Naive B cell (primary cell): ENCODE measurements around the gene MAPK4. TPM values are rescaled to one million over a fixed set of nuclear protein-coding genes. Genes with fewer than 3 reads are reported as not detected.

Experiments
- ATAC-seq, 2 donors: fragments of 150-1000 bp; cut with Tn5 transposase; 2 replicates each; pipeline ENCODE4 v1.10.0; 2021; ENCODE audit warnings: low read depth in 2 of 2, mild to moderate bottlenecking in 2 of 2, moderate library complexity in 2 of 2
- DNase-seq: peaks from one replicate; pipeline ENCODE4 v3.0.0; 2022
- H3K27ac Mint-ChIP-seq, 6 donors: one replicate each; pipeline ENCODE4 v1.8.0; 2020 to 2022; ENCODE audit warnings: mild to moderate bottlenecking in 6 of 6, mixed read lengths in 6 of 6, moderate library complexity in 5 of 6, inconsistent platforms in 2 of 6
- H3K27me3 Mint-ChIP-seq, 3 donors: one replicate each; pipeline ENCODE4 v1.8.0; 2021 to 2022; ENCODE audit warnings: mixed read lengths in 3 of 3, mild to moderate bottlenecking in 1 of 3
- H3K36me3 Mint-ChIP-seq, 2 donors: one replicate each; pipeline ENCODE4 v1.8.0; 2020 to 2022; ENCODE audit warnings: mixed read lengths in 2 of 2, inconsistent platforms in 1 of 2, mild to moderate bottlenecking in 1 of 2
- H3K4me1 Mint-ChIP-seq, 3 donors: one replicate each; pipeline ENCODE4 v1.8.0; 2020 to 2022; ENCODE audit warnings: mixed read lengths in 3 of 3, inconsistent platforms in 1 of 3, mild to moderate bottlenecking in 1 of 3, moderate library complexity in 1 of 3
- H3K4me3 Mint-ChIP-seq, 8 donors: one replicate each; pipeline ENCODE4 v1.8.0; 2020 to 2022; ENCODE audit warnings: mild to moderate bottlenecking in 8 of 8, mixed read lengths in 8 of 8, moderate library complexity in 8 of 8, inconsistent platforms in 2 of 8
- H3K9me3 Mint-ChIP-seq, 7 donors: one replicate each; pipeline ENCODE4 v1.8.0; 2020 to 2022; ENCODE audit warnings: mixed read lengths in 7 of 7, mild to moderate bottlenecking in 5 of 7, inconsistent platforms in 2 of 7, moderate library complexity in 1 of 7
- polyA plus RNA-seq, 6 donors: library from polyadenylated mRNA; unstranded; fragments of 300-500 nt; fragmentation: Illumina TruSeq; gene quantifications; one replicate each; pipeline ENCODE4 v1.2.3, GENCODE V29; 2021; ENCODE audit warnings: low read depth in 6 of 6

Gene MAPK4
- polyA plus RNA-seq, 6 donors from 2014 or later, result not detected

DNA sequence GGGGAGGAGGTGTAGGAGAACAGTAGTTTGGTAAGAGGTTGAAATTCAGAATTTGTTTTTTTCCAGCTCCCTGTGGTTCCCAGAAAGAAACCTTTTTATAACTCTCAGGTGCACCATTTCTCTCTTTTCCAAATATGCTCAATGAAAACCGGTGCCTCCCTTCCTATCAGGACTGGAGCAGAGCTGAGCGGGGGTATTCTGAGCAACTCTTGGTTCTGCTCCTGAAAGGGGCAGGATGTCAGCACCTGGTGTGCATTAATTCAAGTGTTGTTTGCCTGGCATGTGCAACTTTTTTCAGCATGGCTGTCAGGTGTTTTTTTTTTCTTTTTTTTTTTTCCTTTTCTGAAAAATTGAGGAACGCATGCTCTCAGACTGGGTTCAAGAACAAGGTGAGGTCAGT, 74.1 kb downstream of the MAPK4 start:
- H3K36me3 Mint-ChIP-seq, result no peaks in the 10 kb centered on the region
- H3K4me3 Mint-ChIP-seq, result no peak overlapping the region
- H3K4me1 Mint-ChIP-seq, result no peaks in the 10 kb centered on the region
- ATAC-seq, result no peak
- H3K27me3 Mint-ChIP-seq, result peaks cover 8 to 13% (median 13%) of the 10 kb centered on the region in 3 donors
- H3K27ac Mint-ChIP-seq, result no peak overlapping the region
- no peaks in the 10 kb centered on the region for H3K9me3 Mint-ChIP-seq
- DNase-seq, result no peak

- Mint-ChIP-seq H3K27me3 (peaks cover 0 to 24% (median 0%) of the 10 kb centered on the region in 3 donors), H3K4me1 (no peaks in the 10 kb centered on the region), H3K4me3 (no peak overlapping the region), H3K36me3 (no peaks in the 10 kb centered on the region), H3K27ac (peak overlapping the region in 1 of 6 donors; percentile 36), H3K9me3 (no peaks in the 10 kb centered on the region)
- ATAC-seq (no peak), DNase-seq (no peak)
Measured at GRCh38 chr18:50636366-50637057, 76.6 kb downstream of the MAPK4 start.

DNA sequence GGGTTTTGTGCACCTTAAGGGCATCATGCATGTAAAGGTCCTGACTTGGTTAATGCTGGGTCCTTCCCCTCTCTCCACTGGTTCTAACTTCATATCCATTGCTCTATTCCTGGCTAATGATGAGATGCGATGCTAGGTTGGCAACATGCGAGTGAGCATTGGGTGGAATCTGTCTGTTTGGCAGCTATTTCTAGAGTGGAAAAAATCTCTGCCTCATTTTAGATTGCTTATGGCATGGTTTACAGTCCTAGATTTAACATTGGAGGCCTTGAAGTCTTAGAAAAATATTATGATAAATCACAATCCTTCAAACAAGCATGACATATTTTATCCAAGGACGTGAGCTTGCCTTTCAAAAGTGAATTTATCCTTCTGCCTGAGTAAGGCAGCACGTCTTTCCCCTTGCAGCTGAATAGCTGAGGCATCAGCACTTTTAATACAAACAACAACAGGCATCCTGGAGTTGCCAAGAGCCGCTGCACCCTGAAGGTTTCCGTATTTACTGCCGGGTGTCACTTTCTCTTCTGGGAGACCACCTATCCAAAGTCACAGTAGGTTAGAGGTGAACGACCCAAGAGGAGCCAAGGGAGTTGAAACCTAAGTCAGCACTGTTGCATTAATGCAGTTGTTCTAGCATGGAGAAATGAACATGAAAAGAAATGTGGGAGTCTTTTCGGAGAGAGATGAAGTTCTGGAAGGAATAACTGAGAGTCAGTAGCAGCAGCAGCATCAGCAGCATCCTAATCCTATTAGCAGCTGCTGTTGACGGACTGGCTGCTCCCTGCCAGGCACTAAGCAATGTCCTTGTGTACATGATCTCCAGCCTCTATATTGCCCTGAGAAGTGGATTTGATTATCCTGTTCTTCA, 78.4 kb downstream of the MAPK4 start:
- H3K36me3 Mint-ChIP-seq, result no peaks in the 10 kb centered on the region
- no peak for DNase-seq
- no peaks in the 10 kb centered on the region for H3K4me1 Mint-ChIP-seq
- no peak overlapping the region for H3K27ac Mint-ChIP-seq
- no peak overlapping the region for H3K4me3 Mint-ChIP-seq
- H3K9me3 Mint-ChIP-seq, result no peaks in the 10 kb centered on the region
- H3K27me3 Mint-ChIP-seq, result peaks cover 0 to 22% (median 0%) of the 10 kb centered on the region in 3 donors
- no peak for ATAC-seq

DNA sequence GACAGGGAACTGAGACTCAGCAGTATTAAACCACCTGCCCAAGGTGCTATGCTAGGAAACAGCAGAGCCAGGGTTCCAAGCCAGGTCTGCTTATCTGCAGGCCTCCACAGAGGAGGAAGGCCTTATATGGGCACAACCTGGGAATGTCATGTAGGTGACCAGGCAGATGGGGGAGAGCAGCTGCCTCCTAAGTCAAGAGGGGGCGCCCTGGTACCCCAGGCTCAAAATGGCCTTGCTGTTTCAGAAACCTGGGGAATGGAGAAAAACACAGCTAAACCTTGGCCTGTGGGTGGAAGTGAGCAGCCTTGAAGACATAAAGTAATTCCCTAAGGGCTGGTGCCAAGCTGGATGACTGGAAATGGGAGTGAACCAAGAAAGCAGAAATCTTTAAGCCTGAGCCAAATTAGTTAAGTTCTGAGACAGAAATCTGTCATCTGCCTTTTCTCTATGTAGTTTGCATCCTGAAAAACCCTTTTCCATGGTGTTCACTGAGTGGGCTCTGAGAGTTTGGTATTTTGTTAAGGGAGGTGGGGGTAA, 79.1 kb downstream of the MAPK4 start:
- H3K4me3 Mint-ChIP-seq, result no peak overlapping the region
- ATAC-seq, result no peak
- H3K36me3 Mint-ChIP-seq, result no peaks in the 10 kb centered on the region
- no peaks in the 10 kb centered on the region for H3K4me1 Mint-ChIP-seq
- no peaks in the 10 kb centered on the region for H3K9me3 Mint-ChIP-seq
- H3K27me3 Mint-ChIP-seq, result peaks cover 0 to 17% (median 0%) of the 10 kb centered on the region in 3 donors
- no peak overlapping the region for H3K27ac Mint-ChIP-seq
- DNase-seq, result no peak

- no peak overlapping the region for H3K27ac Mint-ChIP-seq
- no peak for DNase-seq
- peaks cover 0 to 4% (median 0%) of the 10 kb centered on the region in 7 donors for H3K9me3 Mint-ChIP-seq
- ATAC-seq, result no peak
- H3K27me3 Mint-ChIP-seq, result peaks cover 2 to 17% (median 6%) of the 10 kb centered on the region in 3 donors
- no peak overlapping the region for H3K4me3 Mint-ChIP-seq
- no peaks in the 10 kb centered on the region for H3K36me3 Mint-ChIP-seq
- no peaks in the 10 kb centered on the region for H3K4me1 Mint-ChIP-seq
Measured at GRCh38 chr18:50639711-50640110, 79.8 kb downstream of the MAPK4 start.

- Mint-ChIP-seq H3K36me3 (no peaks in the 10 kb centered on the region), H3K4me3 (no peak overlapping the region), H3K27ac (no peak overlapping the region), H3K27me3 (peaks cover 6 to 17% (median 8%) of the 10 kb centered on the region in 3 donors), H3K9me3 (peaks cover 0 to 5% (median 0%) of the 10 kb centered on the region in 7 donors), H3K4me1 (no peaks in the 10 kb centered on the region)
- DNase-seq (no peak), ATAC-seq (no peak)
Measured at GRCh38 chr18:50642439-50642838, 82.6 kb downstream of the MAPK4 start.

DNA sequence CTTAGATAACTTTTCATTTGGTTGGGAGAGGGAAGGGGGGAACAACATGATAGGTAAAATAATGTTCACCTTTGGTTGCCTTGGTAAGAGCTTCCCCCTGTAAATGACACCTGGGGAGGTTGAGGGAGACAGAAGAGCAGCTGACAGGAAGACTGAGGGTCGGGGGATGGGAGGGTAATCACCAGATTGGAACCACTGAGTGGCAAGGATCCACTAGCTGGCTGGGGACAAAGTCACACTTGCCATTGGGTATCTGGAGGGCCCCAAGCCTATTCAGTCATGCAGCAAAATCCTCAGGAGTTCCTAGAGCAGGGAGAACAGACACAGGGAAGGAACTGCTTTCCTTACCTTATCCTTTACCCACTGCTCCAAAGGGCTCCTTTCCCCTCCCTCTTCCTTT, 84.3 kb downstream of the MAPK4 start:
- H3K27me3 Mint-ChIP-seq, result peaks cover 6 to 13% (median 8%) of the 10 kb centered on the region in 3 donors
- H3K4me1 Mint-ChIP-seq, result no peaks in the 10 kb centered on the region
- peaks cover 0 to 5% (median 0%) of the 10 kb centered on the region in 7 donors for H3K9me3 Mint-ChIP-seq
- H3K27ac Mint-ChIP-seq, result no peak overlapping the region
- no peaks in the 10 kb centered on the region for H3K36me3 Mint-ChIP-seq
- H3K4me3 Mint-ChIP-seq, result no peak overlapping the region
- DNase-seq, result no peak
- no peak for ATAC-seq

- H3K27ac Mint-ChIP-seq, result no peak overlapping the region
- H3K4me1 Mint-ChIP-seq, result no peaks in the 10 kb centered on the region
- DNase-seq (no peak), ATAC-seq (no peak)
- peaks cover 0 to 5% (median 0%) of the 10 kb centered on the region in 7 donors for H3K9me3 Mint-ChIP-seq
- peaks cover 6 to 8% (median 8%) of the 10 kb centered on the region in 3 donors for H3K27me3 Mint-ChIP-seq
- no peak overlapping the region for H3K4me3 Mint-ChIP-seq
- no peaks in the 10 kb centered on the region for H3K36me3 Mint-ChIP-seq
Measured at GRCh38 chr18:50644807-50645206, 84.9 kb downstream of the MAPK4 start.

- peaks cover 0 to 5% (median 0%) of the 10 kb centered on the region in 7 donors for H3K9me3 Mint-ChIP-seq
- peaks cover 5 to 23% (median 8%) of the 10 kb centered on the region in 3 donors for H3K27me3 Mint-ChIP-seq
- ATAC-seq (no peak), DNase-seq (no peak)
- no peaks in the 10 kb centered on the region for H3K36me3 Mint-ChIP-seq
- no peak overlapping the region for H3K4me3 Mint-ChIP-seq
- no peaks in the 10 kb centered on the region for H3K4me1 Mint-ChIP-seq
- no peak overlapping the region for H3K27ac Mint-ChIP-seq
Measured at GRCh38 chr18:50647237-50647636, 87.3 kb downstream of the MAPK4 start.

DNA sequence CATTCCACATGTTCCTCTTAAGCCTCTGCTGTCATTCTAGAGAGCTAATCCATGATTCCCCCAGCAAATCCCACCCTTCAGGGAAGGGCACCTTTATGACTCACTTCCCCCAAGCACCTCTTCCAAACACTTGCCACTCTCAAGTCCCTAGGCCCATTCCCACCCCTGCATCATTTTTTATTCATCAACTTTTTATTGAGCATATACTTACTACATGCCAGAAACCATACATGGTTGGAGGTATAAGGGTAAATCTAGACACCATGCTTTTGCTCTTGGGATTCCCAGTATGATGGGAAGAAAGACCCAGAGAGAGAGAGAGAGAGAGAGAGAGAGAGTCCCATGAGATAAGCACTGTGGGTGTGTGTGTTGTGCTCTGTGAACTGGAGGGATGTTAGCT, 87.9 kb downstream of the MAPK4 start:
- Mint-ChIP-seq H3K36me3 (no peaks in the 10 kb centered on the region), H3K27me3 (peaks cover 5 to 28% (median 14%) of the 10 kb centered on the region in 3 donors), H3K4me3 (no peak overlapping the region), H3K4me1 (no peaks in the 10 kb centered on the region), H3K9me3 (peaks cover 0 to 7% (median 0%) of the 10 kb centered on the region in 7 donors), H3K27ac (no peak overlapping the region)
- ATAC-seq (no peak), DNase-seq (no peak)

- no peak overlapping the region for H3K4me3 Mint-ChIP-seq
- H3K27ac Mint-ChIP-seq, result no peak overlapping the region
- no peak for ATAC-seq
Measured at GRCh38 chr18:50649821-50650220, 89.9 kb downstream of the MAPK4 start.

GRCh38 chr18:50651334-50651733, 91.4 kb downstream of the MAPK4 start:
- H3K27me3 Mint-ChIP-seq, result peaks cover 10 to 33% (median 24%) of the 10 kb centered on the region in 3 donors
- H3K4me1 Mint-ChIP-seq, result no peaks in the 10 kb centered on the region
- DNase-seq (no peak), ATAC-seq (no peak)
- H3K36me3 Mint-ChIP-seq, result no peaks in the 10 kb centered on the region
- H3K4me3 Mint-ChIP-seq, result no peak overlapping the region
- peaks cover 0 to 10% (median 0%) of the 10 kb centered on the region in 7 donors for H3K9me3 Mint-ChIP-seq
- H3K27ac Mint-ChIP-seq, result peak overlapping the region in 1 of 6 donors; percentile 2

More at GRCh38 chr18:50649821-50650220, 89.9 kb downstream of the MAPK4 start:
- Mint-ChIP-seq H3K36me3 (no peaks in the 10 kb centered on the region), H3K9me3 (peaks cover 0 to 10% (median 0%) of the 10 kb centered on the region in 7 donors), H3K27me3 (peaks cover 10 to 25% (median 11%) of the 10 kb centered on the region in 3 donors), H3K4me1 (no peaks in the 10 kb centered on the region)
- DNase-seq, result no peak

DNA sequence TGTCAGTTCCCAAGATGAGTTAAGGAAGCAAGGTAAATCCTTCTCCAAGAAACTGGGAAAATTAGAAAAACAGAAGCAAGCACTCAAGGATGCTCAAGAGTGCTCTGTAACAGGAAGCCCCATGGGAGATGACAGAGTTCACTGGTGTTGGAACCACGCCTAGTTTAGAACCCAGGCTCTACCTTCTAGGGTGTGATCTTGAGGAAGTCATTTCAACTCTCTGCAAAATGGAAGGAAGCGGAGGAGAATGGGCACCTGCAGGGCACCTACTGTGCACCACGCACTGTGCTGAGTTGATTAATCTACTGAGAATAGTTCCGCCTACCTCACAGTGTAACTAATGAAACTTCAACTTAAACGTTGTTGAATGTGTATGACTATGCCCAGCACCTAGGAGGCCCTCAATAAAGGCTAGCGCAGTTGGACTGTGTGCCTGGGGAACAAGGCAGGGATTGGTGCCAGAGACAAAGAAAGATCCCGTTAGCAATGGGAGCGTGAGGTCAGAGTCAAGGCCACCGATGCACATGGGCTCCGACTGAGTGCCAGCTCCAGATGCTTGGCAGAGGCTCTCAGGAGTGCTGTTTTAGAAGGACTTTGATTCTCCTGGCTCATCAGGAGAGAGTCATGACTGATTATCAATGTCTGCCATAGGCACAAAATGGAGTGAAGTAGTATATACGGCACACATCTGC, 93.7 kb downstream of the MAPK4 start:
- Mint-ChIP-seq H3K27me3 (peaks cover 13 to 45% (median 25%) of the 10 kb centered on the region in 3 donors), H3K4me1 (no peaks in the 10 kb centered on the region), H3K27ac (no peak overlapping the region), H3K4me3 (no peak overlapping the region), H3K36me3 (no peaks in the 10 kb centered on the region), H3K9me3 (peaks cover 0 to 10% (median 0%) of the 10 kb centered on the region in 7 donors)
- DNase-seq, result no peak
- no peak for ATAC-seq
